ENCODE results near the gene STK24. TPM values are rescaled to one million over a fixed set of nuclear protein-coding genes. Genes with fewer than 3 reads are reported as not detected.

Gene STK24
- total RNA-seq, 4 donors from 2014 or later, result 100 to 133 (median 124) TPM

- TF ChIP-seq CTCF (IDR thresholded peaks at IDR 0.05; ENCODE audit: low read depth), result no peak
Observed at GRCh38 chr13:98468929-98469328, 108.0 kb downstream of the STK24 start.

- TF ChIP-seq CTCF (IDR thresholded peaks at IDR 0.05; ENCODE audit: low read depth), result no peak
Observed at GRCh38 chr13:98468361-98468760, 108.5 kb downstream of the STK24 start.

- no peak for TF ChIP-seq CTCF (IDR thresholded peaks at IDR 0.05; ENCODE audit: low read depth)
Observed at GRCh38 chr13:98467263-98467985, 109.5 kb downstream of the STK24 start.

GRCh38 chr13:98466634-98467236, 110.2 kb downstream of the STK24 start:
- no peak for TF ChIP-seq CTCF (IDR thresholded peaks at IDR 0.05; ENCODE audit: low read depth)

GRCh38 chr13:98462946-98463345, 114.0 kb downstream of the STK24 start:
- no peak for TF ChIP-seq CTCF (IDR thresholded peaks at IDR 0.05; ENCODE audit: low read depth)

- TF ChIP-seq CTCF (IDR thresholded peaks at IDR 0.05; ENCODE audit: low read depth), result no peak
Observed at GRCh38 chr13:98462241-98462882, 114.5 kb downstream of the STK24 start.

DNA sequence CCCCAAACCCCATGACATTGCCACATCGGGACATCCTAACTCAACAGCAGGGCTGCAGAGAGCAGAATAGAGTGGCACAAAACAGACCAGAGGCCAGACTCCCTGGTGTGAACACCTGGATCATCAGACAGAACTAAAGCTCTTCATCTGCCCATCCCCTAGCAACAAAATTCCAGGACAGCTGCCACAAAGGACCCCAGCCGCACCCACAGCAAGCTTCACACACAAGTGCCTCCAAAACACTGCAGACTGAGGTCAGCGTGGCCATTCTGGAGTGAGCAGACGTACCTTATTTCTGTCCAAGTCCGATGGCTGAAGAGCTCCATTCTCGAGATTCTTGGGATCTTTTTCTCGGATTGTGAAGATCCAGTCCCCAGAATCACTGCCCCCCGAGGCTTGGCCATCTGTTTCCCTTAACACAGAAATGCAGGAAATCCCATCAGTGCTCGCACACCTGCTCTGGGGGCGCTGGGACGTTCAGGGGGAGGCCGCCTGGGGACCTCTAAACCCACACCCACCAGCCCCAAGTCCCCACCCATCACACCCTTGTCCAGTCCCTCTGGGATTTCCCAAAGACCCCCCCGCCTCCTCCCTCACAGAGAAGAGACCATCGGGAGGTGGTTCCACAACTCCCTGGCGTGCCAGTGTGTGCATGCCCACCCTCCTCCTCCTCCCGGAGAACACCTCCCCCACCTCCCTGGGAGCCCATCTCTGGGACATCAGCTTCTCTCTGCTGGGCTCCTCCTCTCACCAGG, 115.2 kb downstream of the STK24 start:
- no peak for TF ChIP-seq CTCF (IDR thresholded peaks at IDR 0.05; ENCODE audit: low read depth)

Data from subcutaneous adipose tissue (tissue), 4 donors.